Astrocyte (in vitro differentiated cells and primary cell): ENCODE data around the gene SEC31B. TPM values are rescaled to one million over a fixed set of nuclear protein-coding genes. Genes with fewer than 3 reads are reported as not detected.
A peak's percentile ranks its signal among the peaks of the same experiment; 100 is the strongest.

Source experiments
- DNase-seq: peaks from one replicate; pipeline ENCODE4 v3.0.0-alpha.2; 2010; ENCODE audit warnings: low read depth
- FAIRE-seq: peaks from 2 replicates; lab custom pipeline; 2011; peaks lifted over from hg19 to GRCh38; lab: Jason Lieb, UNC
- H2AFZ ChIP-seq: 2 replicates; pipeline ENCODE4 v1.6.0; 2012; ENCODE audit warnings: low read depth, low read length, inconsistent platforms
- H3K27ac ChIP-seq: 2 replicates; pipeline ENCODE4 v1.5.1; 2011; ENCODE audit warnings: low read depth, low read length, inconsistent platforms
- H3K27me3 ChIP-seq: 2 replicates; pipeline ENCODE4 v1.6.0; 2011; ENCODE audit warnings: low read length, inconsistent platforms; ENCODE audit not compliant: insufficient read depth
- H3K36me3 ChIP-seq: 2 replicates; pipeline ENCODE4 v1.5.1; 2011; ENCODE audit warnings: low read length, inconsistent platforms; ENCODE audit not compliant: insufficient read depth
- H3K4me1 ChIP-seq: 2 replicates; pipeline ENCODE4 v1.5.1; 2011; ENCODE audit warnings: low read length, inconsistent platforms; ENCODE audit not compliant: insufficient read depth
- H3K4me2 ChIP-seq: 2 replicates; pipeline ENCODE4 v1.6.0; 2012; ENCODE audit warnings: low read length, inconsistent platforms
- H3K4me3 ChIP-seq: 2 replicates; pipeline ENCODE4 v1.5.1; 2011; ENCODE audit warnings: low read depth, mild to moderate bottlenecking, low read length, inconsistent platforms; ENCODE audit not compliant: insufficient read depth
- H3K79me2 ChIP-seq: 2 replicates; pipeline ENCODE4 v1.6.0; 2012; ENCODE audit warnings: mild to moderate bottlenecking, low read length, inconsistent platforms; ENCODE audit not compliant: insufficient read depth
- H3K9ac ChIP-seq: 2 replicates; pipeline ENCODE4 v1.6.0; 2012; ENCODE audit warnings: mild to moderate bottlenecking, low read length, inconsistent platforms
- H3K9me3 ChIP-seq: 2 replicates; pipeline ENCODE4 v1.5.1; 2012; ENCODE audit warnings: low read depth, mild to moderate bottlenecking, low read length, inconsistent platforms; ENCODE audit not compliant: insufficient read depth
- H4K20me1 ChIP-seq: 2 replicates; pipeline ENCODE4 v1.6.0; 2012; ENCODE audit warnings: low read length, inconsistent platforms; ENCODE audit not compliant: insufficient read depth
- H3K27ac Mint-ChIP-seq: one replicate; pipeline ENCODE4 v1.8.0; 2021; ENCODE audit warnings: mild to moderate bottlenecking, mixed read lengths; ENCODE audit not compliant: unreplicated experiment
- H3K27me3 Mint-ChIP-seq: one replicate; pipeline ENCODE4 v1.8.0; 2021; ENCODE audit warnings: low read depth, mixed read lengths; ENCODE audit not compliant: unreplicated experiment
- H3K36me3 Mint-ChIP-seq: one replicate; pipeline ENCODE4 v1.8.0; 2021; ENCODE audit warnings: low read depth, mixed read lengths; ENCODE audit not compliant: unreplicated experiment
- H3K4me1 Mint-ChIP-seq: one replicate; pipeline ENCODE4 v1.8.0; 2021; ENCODE audit warnings: low read depth, mixed read lengths; ENCODE audit not compliant: unreplicated experiment
- H3K4me3 Mint-ChIP-seq: one replicate; pipeline ENCODE4 v1.8.0; 2021; ENCODE audit warnings: mild to moderate bottlenecking, moderate library complexity, mixed read lengths; ENCODE audit not compliant: unreplicated experiment
- H3K9me3 Mint-ChIP-seq: one replicate; pipeline ENCODE4 v1.8.0; 2021; ENCODE audit warnings: mild to moderate bottlenecking, mixed read lengths; ENCODE audit not compliant: unreplicated experiment
- CTCF ChIP-seq: IDR thresholded peaks from 2 replicates; pipeline ENCODE4 v1.5.1; 2011; ENCODE audit warnings: low read depth, mild to moderate bottlenecking, inconsistent platforms, low read length, moderate library complexity; ENCODE audit not compliant: insufficient read depth
- EZH2 ChIP-seq: IDR thresholded peaks from 2 replicates; pipeline ENCODE4 v1.6.1; 2012; ENCODE audit warnings: mild to moderate bottlenecking, low read length, inconsistent platforms; ENCODE audit not compliant: insufficient read depth
- total RNA-seq: library from RNA; stranded (reverse); gene quantifications from 2 replicates; pipeline ENCODE4 v1.2.1, GENCODE V29; 2021

The SEC31B gene
- total RNA-seq, 1 donor from 2014 or later, result 7.8 TPM

DNA sequence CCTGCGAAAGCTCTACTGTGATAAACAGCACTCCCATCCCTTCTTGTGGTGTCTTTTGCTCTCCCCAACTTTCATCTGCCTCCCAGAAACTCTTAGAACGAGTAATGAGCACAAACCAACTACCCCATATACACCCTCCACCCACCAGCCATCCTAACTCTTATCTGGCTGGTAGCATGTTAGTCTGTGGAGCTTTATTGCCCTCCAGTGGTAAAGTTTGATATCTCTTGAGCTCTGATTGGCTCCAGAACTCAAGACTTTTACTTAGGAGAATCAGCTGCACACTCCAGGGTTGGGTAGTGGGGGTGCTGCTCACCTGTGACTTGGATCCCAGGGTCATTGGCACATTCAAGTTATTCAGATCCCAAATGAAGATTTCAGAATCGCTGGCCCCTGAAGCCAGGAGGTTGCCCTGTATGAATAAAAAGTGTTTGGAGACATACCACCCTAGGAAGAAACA lies 10.9 kb downstream of the SEC31B start:
- peaks cover 19% of the 10 kb centered on the region for H3K36me3 Mint-ChIP-seq
- TF ChIP-seq EZH2, result no peak
- peak; percentile 74 for TF ChIP-seq CTCF
- Histone ChIP-seq H3K9ac (no peak overlapping the region), H3K79me2 (no peaks in the 10 kb centered on the region), H3K36me3 (no peaks in the 10 kb centered on the region), H3K27ac (no peak overlapping the region), H3K9me3 (no peaks in the 10 kb centered on the region), H3K27me3 (no peaks in the 10 kb centered on the region), H3K4me3 (no peak overlapping the region), H2AFZ (no peak overlapping the region), H4K20me1 (no peaks in the 10 kb centered on the region), H3K4me1 (peaks cover 24% of the 10 kb centered on the region), H3K4me2 (no peak overlapping the region)
- peaks cover 7% of the 10 kb centered on the region for H3K4me1 Mint-ChIP-seq
- no peaks in the 10 kb centered on the region for H3K9me3 Mint-ChIP-seq
- DNase-seq, result peak; percentile 41
- H3K27me3 Mint-ChIP-seq, result peaks cover 18% of the 10 kb centered on the region
- FAIRE-seq, result peak; percentile 62
- no peak overlapping the region for H3K27ac Mint-ChIP-seq
- H3K4me3 Mint-ChIP-seq, result no peak overlapping the region

DNA sequence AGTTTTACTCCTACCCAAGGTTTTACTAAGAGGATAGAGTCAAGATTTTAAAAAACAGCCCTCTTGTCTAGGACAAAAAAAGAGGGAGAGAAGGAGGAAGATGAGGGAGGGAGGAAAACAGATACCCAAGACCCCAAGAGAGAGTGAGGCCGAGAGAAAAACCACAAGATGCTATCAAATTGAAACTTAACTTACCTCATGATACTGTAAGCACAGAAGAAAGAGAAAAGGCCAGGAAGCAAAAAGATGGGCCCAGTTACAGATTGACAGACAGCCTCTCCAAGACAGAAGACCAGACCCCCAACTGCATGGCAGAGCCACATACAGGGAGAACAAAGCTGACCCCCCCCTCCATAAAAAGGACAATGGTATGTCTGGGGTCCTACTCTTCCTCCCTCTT lies 11.4 kb downstream of the SEC31B start:
- Mint-ChIP-seq H3K4me1 (peaks cover 8% of the 10 kb centered on the region), H3K27ac (no peak overlapping the region)
- H3K4me3 ChIP-seq, result no peak overlapping the region

More for the DNA sequence above, 11.4 kb downstream of the SEC31B start:
- Mint-ChIP-seq H3K9me3 (no peaks in the 10 kb centered on the region), H3K27me3 (peaks cover 18% of the 10 kb centered on the region), H3K36me3 (peaks cover 19% of the 10 kb centered on the region), H3K4me3 (peak overlapping the region; percentile 45)
- TF ChIP-seq CTCF (no peak), EZH2 (no peak)
- FAIRE-seq (no peak), DNase-seq (no peak)
- Histone ChIP-seq H3K9ac (no peak overlapping the region), H3K27me3 (no peaks in the 10 kb centered on the region), H3K36me3 (no peaks in the 10 kb centered on the region), H3K79me2 (no peaks in the 10 kb centered on the region), H3K4me1 (peaks cover 24% of the 10 kb centered on the region), H3K4me2 (no peak overlapping the region), H3K27ac (no peak overlapping the region), H4K20me1 (no peaks in the 10 kb centered on the region), H3K9me3 (no peaks in the 10 kb centered on the region), H2AFZ (no peak overlapping the region)
